Renal pelvis (tissue), 4 donors: Measurements from ENCODE around the gene PTPRN2. TPM values are rescaled to one million over a fixed set of nuclear protein-coding genes. Genes with fewer than 3 reads are reported as not detected.

Experiments
- DNase-seq: peaks from one replicate; pipeline ENCODE4 v3.0.0-alpha.2; 2013
- polyA plus RNA-seq, 3 donors: library from polyadenylated mRNA; unstranded; fragments of 120-200 nt; gene quantifications; one replicate each; pipeline ENCODE4 v1.2.1, GENCODE V29; 2013; ENCODE audit not compliant: insufficient read length in 3 of 3

PTPRN2 gene
- polyA plus RNA-seq, 3 donors = 6.6 to 7.5 (median 7.4) TPM

DNA sequence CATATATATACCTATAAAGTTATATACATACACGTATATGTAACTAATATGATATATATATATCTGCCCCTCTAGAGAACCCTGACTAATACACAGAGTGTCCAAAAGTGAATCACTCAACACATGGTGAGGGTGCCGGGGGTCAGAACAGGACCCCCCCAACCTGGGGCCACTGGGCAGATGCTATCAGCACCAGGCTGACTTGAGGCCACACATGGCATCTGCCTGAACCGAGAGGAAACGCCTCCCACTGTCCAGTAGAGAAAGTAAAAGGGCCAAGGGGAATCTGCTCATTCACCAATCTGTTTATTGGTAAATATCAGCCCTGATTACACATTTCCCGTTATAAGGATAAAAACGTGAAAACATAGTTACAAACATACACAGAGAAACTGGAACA lies 218.3 kb downstream of the PTPRN2 start:
- no peak for DNase-seq

DNA sequence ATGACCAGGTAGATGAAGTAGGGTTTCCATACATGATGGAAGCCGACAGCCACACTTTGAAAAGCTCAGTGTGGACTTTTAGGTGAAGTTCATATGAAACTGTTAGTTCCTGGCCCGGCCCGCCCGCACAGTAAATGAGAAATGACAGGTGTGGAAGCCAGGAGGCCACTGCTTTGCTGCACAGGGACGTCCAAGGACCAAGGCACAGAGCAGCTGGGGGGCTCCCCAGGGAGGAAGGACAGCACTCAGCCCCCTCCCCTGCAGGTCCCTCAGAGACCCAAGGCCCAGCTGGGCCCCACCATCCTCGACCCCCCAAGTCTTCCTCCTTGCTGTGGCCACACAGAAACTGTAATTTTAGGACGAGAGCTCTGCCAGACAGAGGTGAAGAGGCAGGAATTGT lies 219.2 kb downstream of the PTPRN2 start:
- no peak for DNase-seq

GRCh38 chr7:158367634-158367982 lies 220.0 kb downstream of the PTPRN2 start:
- DNase-seq = no peak

DNA sequence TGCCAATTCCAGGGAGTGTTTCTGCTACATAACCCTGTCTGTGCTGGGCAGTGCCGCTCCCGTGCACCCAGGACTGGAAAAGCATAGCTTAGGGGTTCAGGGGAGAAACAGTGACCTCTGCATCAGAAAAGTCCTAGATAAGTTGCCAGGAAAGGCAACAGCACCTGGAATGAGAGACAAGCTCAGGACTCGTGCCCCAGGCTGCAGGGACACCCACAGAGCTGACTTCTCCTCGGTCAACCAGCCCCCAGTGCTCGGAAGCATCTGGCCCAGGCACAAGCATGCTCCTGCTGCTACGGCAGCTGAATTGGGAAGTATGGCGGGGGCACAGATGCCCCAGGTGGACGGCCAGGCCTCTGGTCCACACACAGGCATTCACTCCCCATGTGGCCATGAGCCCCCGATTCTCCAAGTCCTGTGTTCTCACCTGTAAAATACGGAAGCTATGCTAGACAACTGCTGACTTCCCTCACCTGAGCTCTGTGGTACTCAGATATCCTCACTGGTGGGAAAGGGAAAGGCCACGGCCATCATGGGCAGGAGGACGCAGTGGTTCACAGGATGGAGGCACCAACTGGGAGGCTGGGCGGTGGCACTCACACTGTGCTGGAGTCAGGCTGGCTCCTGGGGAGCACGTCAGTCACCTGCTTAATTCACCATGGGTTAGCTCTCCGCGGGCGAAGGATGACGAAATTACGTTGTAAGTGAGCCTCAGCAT lies 220.5 kb downstream of the PTPRN2 start:
- no peak for DNase-seq

DNA sequence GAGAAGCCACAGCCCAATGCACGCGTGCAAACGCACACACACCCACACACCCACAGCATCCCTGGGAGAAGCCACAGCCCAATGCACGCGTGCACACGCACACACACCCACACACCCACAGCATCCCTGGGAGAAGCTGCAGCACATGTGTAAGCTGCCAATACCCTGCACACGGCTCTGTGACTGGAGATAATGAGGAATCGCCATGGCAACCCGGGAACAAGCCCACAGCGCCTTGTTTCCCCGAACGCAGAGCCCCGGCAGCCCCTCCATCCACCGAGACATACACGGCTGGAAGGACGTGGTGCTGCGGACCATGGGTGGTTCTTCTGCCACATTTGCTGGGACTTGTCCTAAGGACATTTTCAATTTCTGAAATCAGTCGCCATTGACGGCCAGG lies 221.3 kb downstream of the PTPRN2 start:
- no peak for DNase-seq

DNA sequence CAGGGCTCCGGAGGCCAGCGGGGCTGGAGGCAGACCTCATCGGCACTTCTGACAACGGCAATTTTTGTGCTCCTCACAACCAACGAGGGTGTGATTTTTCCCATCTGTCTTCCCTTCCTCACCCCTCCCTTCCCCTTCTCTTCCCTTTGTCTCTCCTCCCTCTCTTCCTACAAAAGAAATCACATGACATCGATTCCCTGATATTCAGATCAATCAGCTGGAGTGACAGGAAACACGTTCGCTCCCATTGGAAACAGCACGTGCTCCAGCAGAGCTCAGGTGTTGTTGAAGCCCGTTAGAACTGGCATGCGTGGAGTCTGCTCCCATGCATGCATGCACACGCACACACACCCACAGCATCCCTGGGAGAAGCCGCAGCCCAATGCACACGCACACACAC lies 222.4 kb downstream of the PTPRN2 start:
- DNase-seq = no peak

GRCh38 chr7:158364451-158364850 lies 223.2 kb downstream of the PTPRN2 start:
- DNase-seq = no peak

DNA sequence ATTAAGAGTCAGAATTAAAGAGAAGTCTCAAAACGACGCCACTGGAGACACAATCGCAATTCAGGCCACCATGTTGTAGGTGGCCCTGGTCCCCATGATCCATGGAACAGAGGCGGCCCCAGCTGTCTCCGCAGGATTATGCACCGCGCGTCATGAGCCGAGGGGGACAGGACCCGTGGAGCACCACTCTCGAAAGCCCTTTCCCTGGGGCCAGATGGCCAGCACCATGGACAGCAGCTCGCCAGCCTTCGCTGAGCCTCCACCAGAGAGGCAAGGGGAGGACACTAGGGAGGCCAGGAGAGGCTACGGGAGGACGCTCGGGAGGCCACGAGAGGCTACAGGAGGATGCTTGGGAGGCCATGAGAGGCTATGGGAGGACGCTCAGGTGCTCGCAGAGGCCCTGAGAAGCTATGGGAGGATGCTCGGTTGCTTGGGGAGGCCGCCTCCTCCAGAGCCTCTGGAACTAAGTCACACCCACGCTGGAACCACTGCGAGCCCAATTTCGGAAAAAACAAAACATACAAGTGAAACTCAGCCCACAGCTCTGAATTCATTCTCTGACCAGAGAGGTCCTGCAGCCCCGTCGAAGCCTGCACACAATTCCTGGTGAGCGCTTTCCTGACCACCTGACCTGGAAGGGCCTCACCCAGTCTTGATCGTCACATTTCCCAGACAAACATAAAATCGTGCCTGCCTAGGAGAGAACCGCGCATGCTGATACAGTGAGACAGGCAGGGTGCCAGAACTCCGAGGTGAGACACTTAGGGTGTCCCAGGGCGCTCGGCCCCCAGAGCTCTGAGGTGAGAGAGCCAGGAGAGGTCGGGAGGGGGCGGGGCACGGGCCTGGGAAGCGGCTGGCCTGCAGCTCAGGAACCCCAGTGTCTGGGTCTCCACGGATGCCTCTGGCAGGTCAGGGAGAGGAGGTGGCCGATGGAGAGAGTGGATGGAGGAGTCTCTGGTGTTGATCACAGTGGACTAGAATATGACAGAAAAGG lies 224.4 kb downstream of the PTPRN2 start:
- DNase-seq = no peak

GRCh38 chr7:158362001-158362400 lies 225.6 kb downstream of the PTPRN2 start:
- no peak for DNase-seq

- no peak for DNase-seq
Observed at GRCh38 chr7:158361326-158361946, 226.2 kb downstream of the PTPRN2 start.

DNA sequence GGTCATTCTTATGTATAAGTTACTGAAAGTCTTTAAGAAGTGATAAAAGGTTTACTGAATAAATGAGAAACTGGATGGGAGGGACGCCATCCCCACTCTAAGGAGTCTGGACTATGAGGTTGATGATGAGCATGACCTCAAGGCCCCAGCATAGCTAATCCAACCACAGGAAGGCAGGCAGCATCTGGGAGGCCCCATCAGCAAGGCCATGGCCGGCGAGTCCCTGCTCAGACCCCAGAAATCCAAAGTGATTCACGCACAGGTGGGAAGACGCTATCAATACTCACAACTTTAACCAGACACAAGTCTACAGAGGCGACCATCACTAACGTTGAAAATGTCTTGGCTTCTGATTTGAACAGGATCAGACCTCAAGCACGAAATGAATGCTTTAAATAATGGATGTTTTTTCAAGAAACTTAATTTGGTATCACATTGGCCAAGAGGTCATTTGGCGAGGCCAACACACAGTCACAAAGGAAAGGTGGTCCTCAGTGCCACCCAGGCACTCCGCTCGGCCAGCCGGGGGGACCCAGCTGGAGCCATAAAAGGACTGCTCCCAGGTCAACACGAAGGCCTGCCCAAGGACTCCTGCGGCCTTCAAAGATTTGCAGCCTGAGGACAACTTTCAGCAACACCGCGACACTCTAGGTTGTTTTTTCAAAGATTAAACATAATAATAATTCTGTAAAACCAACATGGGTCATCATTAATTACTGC lies 228.5 kb downstream of the PTPRN2 start:
- no peak for DNase-seq

DNA sequence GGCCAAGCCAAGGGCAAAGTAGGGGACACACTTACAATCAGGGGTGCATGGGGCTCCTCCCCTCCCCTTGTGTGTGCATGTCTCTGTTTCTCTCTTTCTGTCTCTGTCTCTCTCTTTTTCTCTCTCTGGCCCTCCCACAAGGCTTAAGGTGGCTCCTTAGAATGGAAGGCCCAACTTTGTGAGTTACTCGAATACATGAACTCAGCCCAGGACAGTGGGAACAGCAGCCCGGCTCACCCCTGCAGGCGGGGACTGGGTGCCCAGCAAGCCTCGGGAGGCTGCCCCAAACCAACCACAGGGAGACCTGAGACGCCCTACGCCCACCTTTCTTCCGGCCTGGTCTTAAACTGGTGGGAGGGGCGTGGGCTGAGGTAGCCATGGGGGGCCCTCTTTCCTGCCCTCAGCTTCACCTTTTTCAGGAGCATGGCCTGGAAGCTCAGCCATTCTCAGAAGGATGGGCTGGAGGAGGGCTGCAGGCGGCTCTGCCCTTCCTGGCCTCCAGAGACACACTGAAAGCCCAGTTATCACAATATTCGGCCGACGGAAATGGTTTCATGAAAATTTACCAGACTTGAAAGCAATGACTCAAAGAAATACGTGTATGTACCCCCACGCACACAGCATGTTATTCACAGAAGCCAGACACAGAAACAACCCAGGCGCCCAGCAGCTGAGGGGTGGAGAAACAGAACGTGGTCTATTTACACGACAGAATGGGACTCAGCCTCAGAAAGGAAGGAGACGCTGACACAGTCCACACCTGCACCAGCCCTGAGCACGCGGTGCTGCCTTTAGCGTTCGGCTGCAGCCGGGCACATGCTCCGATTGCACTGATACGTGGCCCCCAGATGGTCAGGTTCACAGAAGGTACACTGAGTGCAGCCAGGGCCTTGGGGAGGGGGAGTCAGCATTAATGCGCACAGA lies 229.5 kb downstream of the PTPRN2 start:
- no peak for DNase-seq

DNA sequence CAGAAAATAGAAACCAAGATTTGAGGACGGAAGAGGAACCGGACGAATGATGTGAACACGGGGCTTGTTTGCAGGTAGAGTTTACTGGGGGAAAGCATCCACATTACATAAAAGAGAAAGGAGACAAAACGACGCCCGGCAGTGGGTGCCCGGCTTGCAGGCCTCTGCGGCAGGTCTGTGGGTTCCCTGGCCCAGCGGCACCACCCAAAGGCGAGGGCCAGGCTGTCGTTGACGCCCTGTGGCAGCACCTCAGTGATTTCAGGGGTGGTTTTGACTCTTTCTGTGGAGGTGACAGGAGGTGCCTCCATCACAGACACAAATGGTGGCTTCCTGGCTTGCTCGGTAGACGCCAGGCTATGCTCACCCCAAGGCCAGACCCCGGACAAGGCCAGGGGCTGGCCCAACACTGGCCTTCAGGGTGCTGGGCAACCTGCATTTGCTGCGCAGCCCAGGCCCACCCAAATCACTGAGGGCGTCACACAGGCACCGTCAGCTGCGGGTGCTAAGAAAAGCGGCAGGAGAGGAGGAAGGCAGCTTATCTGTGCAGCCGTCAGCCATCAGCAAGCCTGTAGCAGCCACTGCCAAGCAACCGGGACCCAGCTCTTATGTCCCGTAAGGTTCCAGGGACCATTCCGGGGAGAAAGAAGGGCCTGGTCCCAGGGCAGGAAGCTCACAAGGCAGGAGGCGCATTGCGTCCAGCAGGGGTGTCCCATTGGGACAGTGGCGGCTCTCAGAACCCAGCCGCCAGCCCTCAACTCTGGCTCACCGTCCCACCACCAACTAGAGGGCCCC lies 230.3 kb downstream of the PTPRN2 start:
- DNase-seq = no peak

DNA sequence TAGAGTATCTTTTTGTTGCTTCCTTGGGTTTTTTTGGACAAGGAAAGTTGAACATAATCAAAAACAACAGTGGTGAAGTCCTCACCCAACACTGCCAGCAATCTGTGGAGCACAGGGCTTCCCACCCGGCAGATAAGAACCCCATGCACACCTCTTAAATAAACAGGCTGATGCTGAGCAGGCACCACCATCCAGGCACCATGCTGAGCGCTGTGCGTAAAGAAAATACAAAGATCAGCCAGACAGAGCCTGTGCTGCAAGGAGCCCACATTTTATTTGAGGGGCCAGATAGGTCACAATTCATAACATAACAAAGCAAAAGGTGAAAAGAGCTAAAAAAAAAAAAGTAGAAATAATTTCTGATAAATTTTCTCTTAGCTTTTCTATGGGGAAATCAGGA lies 231.2 kb downstream of the PTPRN2 start:
- no peak for DNase-seq

DNA sequence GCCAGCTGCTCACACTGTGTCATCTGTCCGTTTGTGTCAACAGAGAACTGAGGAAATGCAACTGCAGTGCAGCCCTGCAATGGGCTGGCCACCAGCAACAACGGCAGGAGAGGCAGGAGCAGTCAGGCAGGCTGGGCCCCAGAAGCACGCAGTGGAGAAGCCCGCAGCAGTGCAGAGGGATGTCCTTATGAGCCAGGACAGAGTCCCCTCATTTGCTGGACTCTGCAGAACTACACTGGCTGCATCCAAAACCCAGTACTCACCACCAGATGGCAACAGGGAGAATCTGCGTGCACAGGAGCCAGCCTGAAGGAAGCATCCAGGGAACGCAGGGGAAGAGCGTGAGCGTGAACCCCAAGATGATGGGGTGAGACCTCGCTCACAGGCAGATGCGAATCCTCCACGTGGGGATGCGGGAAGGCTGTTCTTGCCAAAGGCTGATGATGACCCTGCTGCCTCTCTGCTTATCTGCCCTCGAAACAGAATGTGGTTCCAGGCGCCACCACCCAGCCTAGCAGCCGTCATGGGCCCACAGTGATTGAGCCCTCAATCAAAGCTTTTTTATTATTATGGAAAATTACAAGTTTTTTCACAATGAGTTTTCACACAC lies 232.1 kb downstream of the PTPRN2 start:
- no peak for DNase-seq

DNA sequence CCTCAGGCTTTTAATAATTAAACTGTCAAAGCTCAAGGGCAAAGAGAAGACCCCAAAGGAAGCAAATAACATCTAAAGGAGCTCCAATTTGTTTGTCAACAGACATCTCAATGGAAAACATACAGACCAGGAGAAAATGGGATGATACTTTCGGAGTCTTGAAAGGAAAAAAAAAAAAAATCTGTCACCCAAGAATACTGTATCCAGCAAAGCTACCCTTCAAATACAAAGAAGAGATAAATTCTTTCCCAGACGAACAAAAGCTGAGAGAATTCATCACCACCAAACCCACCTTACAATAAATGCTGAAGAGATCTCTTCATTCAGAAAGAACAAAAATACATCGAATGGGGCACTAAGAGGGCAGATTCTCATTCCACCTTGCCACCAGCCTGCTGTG lies 232.8 kb downstream of the PTPRN2 start:
- no peak for DNase-seq

- DNase-seq = peak; percentile 4
Observed at GRCh38 chr7:158353606-158354570, 233.7 kb downstream of the PTPRN2 start.
